Fibroblast of skin of scalp (primary cell): ENCODE results near the gene PCYT1B.

ENCODE experiments used
- DNase-seq: peaks from one replicate; pipeline ENCODE4 v3.0.0-alpha.2; 2013

The PCYT1B gene

DNA sequence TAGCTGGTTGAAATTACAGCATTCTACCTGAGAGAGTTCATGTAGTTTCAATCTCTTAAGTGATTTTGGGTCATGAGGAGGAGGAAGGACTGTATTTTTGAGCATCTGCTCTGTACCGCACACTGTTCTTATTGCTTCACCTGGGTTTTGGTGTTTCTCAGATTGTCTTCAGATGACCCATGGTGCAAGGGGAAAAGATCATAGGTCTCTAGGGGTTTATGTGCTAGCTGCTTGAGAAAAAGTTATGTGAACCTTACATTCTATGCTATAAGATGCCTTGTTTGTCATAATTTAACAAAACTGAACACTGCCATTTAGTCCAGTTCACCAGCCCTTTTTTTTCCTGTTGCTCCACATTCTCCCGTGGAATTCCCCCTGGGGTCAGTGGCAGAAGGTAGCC lies 121.7 kb downstream of the PCYT1B start:
- no peak for DNase-seq

DNA sequence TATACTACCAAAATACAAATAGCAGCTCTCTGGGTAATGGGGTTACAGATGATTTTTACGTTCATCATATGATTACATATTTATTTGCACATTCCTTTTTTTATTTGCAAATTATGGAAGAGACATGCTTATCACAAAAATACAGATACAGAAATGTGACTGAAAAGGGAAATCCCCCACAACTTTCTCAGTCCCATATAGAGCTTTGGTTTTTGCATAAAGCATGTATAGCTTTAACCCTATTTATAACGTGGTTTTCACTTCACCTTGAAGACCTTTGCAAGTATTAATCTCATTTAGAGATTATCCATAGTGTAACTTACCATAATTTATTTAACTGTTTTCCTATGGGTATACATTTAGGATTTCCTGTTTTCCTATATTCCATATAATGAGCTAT lies 126.7 kb downstream of the PCYT1B start:
- DNase-seq = no peak

DNA sequence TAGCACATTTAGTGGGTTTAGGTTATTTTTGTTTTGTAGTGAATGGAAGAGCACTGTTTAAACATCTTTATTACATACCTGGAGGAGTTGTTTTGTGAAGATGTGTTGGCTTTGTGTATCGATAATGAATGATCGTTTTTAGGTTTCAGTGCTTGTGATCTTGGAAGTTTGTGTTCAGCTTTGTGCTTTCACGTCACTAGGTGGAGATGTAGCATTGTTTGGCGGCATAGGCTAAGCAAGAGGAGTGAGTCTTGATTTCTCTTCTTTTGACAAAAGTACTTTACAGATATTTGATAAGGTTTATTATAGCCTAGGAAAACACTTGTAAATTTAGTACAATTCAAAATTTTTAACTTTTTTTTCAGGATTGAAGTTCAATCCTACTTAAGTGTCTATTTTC lies 131.7 kb downstream of the PCYT1B start:
- peak; percentile 3 for DNase-seq

DNA sequence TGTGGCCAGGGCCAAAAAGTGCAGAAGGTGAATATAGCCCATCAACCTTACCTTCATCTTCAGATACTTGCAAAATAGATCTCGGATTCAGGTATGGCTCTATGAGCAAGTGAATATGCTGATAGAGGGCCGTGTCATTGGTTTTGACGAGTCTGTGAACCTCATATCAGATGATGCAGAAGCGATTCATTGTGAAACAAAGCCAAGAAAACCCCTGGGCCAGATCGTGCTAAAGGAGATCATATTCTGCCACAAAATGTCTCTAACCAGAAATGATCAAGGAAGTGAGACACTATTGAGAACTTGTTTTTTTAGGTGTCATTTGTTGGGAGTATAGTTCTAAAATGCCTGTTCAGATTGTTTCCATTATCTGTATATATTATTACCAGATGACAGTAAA lies 133.7 kb downstream of the PCYT1B start:
- no peak for DNase-seq

DNA sequence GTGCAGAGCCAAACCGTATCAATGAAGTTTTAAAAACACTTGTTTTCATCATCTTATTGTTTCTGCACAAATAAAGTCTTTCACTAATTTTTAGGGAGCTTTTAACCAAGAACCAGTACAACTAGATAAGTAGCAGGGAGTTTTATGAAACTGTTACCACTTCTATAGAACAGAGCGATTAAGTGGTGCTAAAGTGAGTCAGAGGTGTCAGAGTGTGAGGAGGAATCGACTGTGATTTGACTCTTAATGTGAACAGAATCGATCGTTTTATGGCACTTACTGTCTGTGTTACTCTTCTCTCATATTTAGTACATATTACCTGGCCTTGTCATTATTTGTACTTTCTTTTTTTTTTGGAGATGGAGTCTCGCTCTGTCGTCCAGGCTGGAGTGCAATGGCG lies 138.8 kb downstream of the PCYT1B start:
- no peak for DNase-seq
